ENCODE results near the gene CEMIP.

CEMIP gene

DNA sequence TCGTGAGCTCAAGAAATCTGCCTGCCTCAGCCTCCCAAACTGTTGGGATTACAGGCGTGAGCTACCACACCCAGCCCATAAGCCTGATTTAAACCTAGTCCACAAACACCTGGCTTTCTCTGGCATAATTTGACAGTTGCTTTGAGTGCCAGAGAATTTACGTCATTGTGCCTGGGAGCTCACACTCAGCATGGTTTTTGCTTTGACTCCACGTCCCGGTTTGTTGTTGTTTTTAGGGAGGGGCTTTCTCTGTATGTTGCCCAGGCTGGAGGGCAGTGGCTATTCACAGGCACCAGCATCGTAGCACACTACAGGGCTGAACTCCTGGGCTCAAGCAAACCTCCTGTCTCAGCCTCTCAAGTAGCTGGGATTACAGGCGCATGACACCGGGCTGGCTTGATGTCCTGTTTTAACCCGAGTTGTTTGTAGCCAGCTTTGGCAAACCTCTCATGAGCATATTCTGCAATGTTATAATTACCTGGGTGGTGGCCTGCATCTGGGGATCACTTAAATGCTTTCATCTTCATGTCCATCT lies 32.7 kb downstream of the CEMIP start:
- TF ChIP-seq, protein P1, sequence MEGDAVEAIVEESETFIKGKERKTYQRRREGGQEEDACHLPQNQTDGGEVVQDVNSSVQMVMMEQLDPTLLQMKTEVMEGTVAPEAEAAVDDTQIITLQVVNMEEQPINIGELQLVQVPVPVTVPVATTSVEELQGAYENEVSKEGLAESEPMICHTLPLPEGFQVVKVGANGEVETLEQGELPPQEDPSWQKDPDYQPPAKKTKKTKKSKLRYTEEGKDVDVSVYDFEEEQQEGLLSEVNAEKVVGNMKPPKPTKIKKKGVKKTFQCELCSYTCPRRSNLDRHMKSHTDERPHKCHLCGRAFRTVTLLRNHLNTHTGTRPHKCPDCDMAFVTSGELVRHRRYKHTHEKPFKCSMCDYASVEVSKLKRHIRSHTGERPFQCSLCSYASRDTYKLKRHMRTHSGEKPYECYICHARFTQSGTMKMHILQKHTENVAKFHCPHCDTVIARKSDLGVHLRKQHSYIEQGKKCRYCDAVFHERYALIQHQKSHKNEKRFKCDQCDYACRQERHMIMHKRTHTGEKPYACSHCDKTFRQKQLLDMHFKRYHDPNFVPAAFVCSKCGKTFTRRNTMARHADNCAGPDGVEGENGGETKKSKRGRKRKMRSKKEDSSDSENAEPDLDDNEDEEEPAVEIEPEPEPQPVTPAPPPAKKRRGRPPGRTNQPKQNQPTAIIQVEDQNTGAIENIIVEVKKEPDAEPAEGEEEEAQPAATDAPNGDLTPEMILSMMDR (IDR thresholded peaks at IDR 0.05; ENCODE audit: control extremely low read depth, extremely low read depth, low read depth, missing control alignments) = no peak
- DNase-seq (ENCODE audit: extremely low spot score) = no peak
- ChIA-PET CTCF (interaction anchor here (1.0 to 2.5 kb wide), 2 partner anchors 15 to 35 kb away, joined by 3 to 10 read pairs; no protein-coding TSS in a partner anchor), POLR2A (interaction anchor here (0.6 kb wide), 1 partner anchor 32 kb away, joined by 3 read pairs; no protein-coding TSS in a partner anchor)

DNA sequence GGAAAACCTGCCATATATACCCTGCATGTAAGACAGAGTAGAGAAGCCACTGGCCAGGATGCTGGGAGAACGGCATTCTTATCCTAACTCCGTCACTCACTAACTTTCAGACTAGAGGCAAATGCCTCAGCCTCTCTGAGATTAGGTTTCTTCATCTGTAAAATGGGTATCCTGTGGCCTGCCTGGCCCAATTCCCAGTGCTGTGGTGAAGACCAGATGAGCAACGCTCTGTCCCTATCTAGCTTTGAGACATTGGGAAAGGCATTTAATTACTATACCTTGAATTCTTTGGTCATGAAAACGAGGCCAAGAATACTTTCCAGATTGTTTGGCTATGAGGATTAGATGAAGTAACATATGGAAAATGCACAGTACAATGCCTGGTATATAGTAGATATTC lies 35.9 kb downstream of the CEMIP start:
- ChIA-PET CTCF (no interaction called here), POLR2A (no interaction called here)
- no peak for DNase-seq (ENCODE audit: extremely low spot score)
- TF ChIP-seq, protein P1 (IDR thresholded peaks at IDR 0.05; ENCODE audit: control extremely low read depth, extremely low read depth, low read depth, missing control alignments) = no peak

DNA sequence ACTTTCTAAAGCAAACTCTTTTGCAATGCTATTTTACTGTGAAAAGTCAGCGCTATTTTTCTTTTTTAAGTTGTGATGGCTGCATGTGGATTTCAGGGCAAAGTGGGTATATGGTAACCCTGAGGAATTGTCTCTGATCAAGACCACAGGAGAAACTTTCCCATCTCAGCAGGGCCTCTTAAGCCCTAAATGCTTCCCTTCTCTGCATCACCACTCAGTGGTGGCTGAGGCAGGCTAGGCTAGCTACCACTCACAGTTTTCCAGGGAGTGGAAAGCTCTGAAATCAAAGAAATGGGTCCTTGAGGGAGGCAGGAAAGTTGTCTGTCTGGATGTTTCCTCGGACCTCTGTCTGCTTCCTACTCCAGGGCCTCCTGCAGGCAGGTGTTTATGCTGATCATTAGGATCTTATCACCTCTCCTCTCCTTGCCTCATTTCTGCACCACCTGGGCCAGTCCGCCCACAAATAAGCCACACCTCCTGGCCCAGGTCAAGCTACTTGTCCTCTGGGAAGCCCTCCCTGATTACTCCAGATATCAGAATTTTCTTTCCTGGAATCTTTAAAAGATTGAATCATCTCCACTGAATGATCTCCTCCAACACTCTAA lies 37.0 kb downstream of the CEMIP start:
- DNase-seq (ENCODE audit: extremely low spot score) = no peak
- TF ChIP-seq, protein P1 (IDR thresholded peaks at IDR 0.05; ENCODE audit: control extremely low read depth, extremely low read depth, low read depth, missing control alignments) = no peak
- CTCF ChIA-PET = interaction anchor here (1.3 kb wide), 1 partner anchor 40 kb away, joined by 4 read pairs; no protein-coding TSS in a partner anchor
- POLR2A ChIA-PET = no interaction called here

DNA sequence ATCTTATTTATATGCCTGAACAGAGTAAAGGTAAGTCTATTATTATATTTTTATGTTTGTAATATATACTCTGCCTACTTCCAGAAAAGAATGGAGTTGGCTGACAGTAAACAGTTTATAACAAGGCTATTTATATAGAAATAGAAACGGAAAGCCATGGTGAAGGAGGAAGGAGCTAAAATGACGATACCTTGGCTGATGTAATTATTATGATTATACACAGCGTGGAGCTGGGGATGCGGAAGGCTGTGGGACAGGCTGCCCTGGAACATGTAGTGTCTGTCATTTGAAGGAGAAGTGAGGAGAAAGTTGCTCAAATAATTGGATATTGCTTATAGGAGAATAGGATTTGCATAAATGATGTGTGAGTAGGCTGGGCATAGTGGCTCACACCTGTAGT lies 37.8 kb downstream of the CEMIP start:
- POLR2A ChIA-PET = no interaction called here
- DNase-seq (ENCODE audit: extremely low spot score) = no peak
- CTCF ChIA-PET = interaction anchor here (1.3 kb wide), 1 partner anchor 41 kb away, joined by 4 read pairs; no protein-coding TSS in a partner anchor
- TF ChIP-seq, protein P1 (IDR thresholded peaks at IDR 0.05; ENCODE audit: control extremely low read depth, extremely low read depth, low read depth, missing control alignments) = no peak

DNA sequence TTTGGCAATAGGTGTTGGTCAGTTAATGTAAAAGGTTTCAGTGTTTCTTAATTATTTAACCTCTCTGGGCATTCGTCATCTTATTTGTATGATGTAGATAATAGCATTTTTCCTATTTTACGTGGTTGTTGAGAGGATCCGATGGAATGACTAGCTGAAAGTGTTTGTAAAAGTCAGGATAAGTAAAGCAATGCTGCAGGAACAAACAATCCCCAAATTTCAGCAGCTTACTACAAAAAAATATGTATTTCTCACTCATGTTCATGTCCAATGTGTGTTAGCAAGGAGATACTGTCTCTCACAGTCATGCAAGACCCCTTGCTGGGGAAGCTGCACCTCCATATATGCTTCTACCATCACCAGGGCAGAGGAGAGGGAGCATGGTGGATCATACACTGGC lies 38.7 kb downstream of the CEMIP start:
- TF ChIP-seq, protein P1 (IDR thresholded peaks at IDR 0.05; ENCODE audit: control extremely low read depth, extremely low read depth, low read depth, missing control alignments) = no peak
- CTCF ChIA-PET = no interaction called here
- POLR2A ChIA-PET = no interaction called here
- no peak for DNase-seq (ENCODE audit: extremely low spot score)

DNA sequence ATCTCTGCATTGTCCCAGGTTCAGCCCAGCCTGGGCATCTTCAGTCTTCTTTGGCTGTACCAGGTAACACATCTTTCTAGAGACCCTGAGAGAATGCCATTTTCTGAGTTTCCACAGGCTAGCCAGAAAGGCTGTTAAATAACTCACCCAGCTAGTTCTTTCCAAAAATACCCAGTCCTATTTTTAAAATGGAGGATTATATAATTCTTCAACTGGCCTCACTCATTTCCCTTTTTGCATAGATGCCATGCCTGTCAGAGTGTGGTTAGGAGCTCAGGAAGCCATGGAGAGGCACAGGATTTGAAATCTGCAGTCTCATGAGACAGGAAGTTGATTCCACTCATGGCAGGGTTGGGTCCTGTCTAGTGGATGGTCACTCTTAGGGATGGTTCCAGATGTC lies 39.8 kb downstream of the CEMIP start:
- no peak for DNase-seq (ENCODE audit: extremely low spot score)
- ChIA-PET POLR2A (no interaction called here), CTCF (interaction anchor here (1.2 kb wide), 1 partner anchor 447 kb away, joined by 3 read pairs; no protein-coding TSS in a partner anchor)
- TF ChIP-seq, protein P1 (IDR thresholded peaks at IDR 0.05; ENCODE audit: control extremely low read depth, extremely low read depth, low read depth, missing control alignments) = no peak

Data from GM10248 (cell line).